ENCODE measurements around the gene NPIPB8.
"Not testable (repeated sequence)": the region's sequence is repeated elsewhere in the genome, so short reads cannot be mapped to it uniquely, and the experiment has no call there.

- TF ChIP-seq CTCF, POLR2A (IDR thresholded peaks at IDR 0.05): not testable (repeated sequence)
These were observed 38.2 kb upstream of the NPIPB8 start for GRCh38 chr16:28599377-28600285.

Measured in ovary (tissue), 3 donors.